ENCODE results near the gene CHRD.

CHRD gene

GRCh38 chr3:184439096-184439495 is 59.2 kb downstream of the CHRD start:
- Histone ChIP-seq H3K27me3 (replicated peaks) (no peaks in the 10 kb centered on the region), H3K27ac (no peak overlapping the region), H3K36me3 (replicated peaks) (no peaks in the 10 kb centered on the region), H3K4me3 (ENCODE audit: low read depth, low read length) (no peak overlapping the region)
- no peak for TF ChIP-seq CTCF (IDR thresholded peaks at IDR 0.05; ENCODE audit: low read depth, low read length, missing control alignments)
- in situ Hi-C loops (cut with HindIII; ENCODE audit: low pct_ligation_motif_present, low sequenced_read_pairs): no loop called here
- DNase-seq: no peak
